NB4 (cell line): Measurements from ENCODE around the gene LIMK2.

Experiments used
- MYC ChIP-seq: IDR thresholded peaks from 2 replicates; pipeline ENCODE4 v1.6.1; 2011; ENCODE audit warnings: low read depth, low read length
- POLR2A ChIP-seq: IDR thresholded peaks from 2 replicates; pipeline ENCODE4 v1.6.1; 2011; ENCODE audit warnings: mild to moderate bottlenecking; ENCODE audit not compliant: insufficient read length; ENCODE audit errors: extremely low read depth
- TF ChIP-seq, protein P1 (sequence below): IDR thresholded peaks from one replicate; pipeline ENCODE4 v1.5.1; 2012; ENCODE audit warnings: low read depth, low read length
- TF ChIP-seq, protein P2 (sequence below): IDR thresholded peaks from 2 replicates; pipeline ENCODE4 v1.6.1; 2011; ENCODE audit warnings: low read depth, low read length

DNA sequence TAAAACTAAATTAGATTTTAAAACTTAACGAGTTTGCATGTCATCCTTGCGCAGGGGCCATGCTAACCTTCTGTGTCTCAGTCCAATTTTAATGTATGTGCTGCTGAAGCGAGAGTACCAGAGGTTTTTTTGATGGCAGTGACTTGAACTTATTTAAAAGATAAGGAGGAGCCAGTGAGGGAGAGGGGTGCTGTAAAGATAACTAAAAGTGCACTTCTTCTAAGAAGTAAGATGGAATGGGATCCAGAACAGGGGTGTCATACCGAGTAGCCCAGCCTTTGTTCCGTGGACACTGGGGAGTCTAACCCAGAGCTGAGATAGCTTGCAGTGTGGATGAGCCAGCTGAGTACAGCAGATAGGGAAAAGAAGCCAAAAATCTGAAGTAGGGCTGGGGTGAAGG is 10.6 kb downstream of the LIMK2 start:
- TF ChIP-seq, protein P1, sequence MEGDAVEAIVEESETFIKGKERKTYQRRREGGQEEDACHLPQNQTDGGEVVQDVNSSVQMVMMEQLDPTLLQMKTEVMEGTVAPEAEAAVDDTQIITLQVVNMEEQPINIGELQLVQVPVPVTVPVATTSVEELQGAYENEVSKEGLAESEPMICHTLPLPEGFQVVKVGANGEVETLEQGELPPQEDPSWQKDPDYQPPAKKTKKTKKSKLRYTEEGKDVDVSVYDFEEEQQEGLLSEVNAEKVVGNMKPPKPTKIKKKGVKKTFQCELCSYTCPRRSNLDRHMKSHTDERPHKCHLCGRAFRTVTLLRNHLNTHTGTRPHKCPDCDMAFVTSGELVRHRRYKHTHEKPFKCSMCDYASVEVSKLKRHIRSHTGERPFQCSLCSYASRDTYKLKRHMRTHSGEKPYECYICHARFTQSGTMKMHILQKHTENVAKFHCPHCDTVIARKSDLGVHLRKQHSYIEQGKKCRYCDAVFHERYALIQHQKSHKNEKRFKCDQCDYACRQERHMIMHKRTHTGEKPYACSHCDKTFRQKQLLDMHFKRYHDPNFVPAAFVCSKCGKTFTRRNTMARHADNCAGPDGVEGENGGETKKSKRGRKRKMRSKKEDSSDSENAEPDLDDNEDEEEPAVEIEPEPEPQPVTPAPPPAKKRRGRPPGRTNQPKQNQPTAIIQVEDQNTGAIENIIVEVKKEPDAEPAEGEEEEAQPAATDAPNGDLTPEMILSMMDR: no peak
- TF ChIP-seq MYC: no peak
- no peak for TF ChIP-seq POLR2A
- TF ChIP-seq, protein P2, sequence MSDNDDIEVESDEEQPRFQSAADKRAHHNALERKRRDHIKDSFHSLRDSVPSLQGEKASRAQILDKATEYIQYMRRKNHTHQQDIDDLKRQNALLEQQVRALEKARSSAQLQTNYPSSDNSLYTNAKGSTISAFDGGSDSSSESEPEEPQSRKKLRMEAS: no peak
